ENCODE measurements around the gene TRDMT1. TPM values are rescaled to one million over a fixed set of nuclear protein-coding genes. Genes with fewer than 3 reads are reported as not detected.
A peak's percentile ranks its signal among the peaks of the same experiment; 100 is the strongest.

The TRDMT1 gene
- polyA plus RNA-seq, 1 donor from 2014 or later = 25.4 TPM

GRCh38 chr10:17200001-17200911 is 1.2 kb downstream of the TRDMT1 start:
- no peak overlapping the region for H2AFZ ChIP-seq (ENCODE audit: low read depth, low read length)
- TF ChIP-seq MXI1 (conservative IDR thresholded peaks at IDR 0.05; ENCODE audit: poor library complexity, severe bottlenecking) = no peak
- TF ChIP-seq REST (IDR thresholded peaks at IDR 0.05; ENCODE audit: borderline replicate concordance) = no peak
- no peak for TF ChIP-seq POLR2AphosphoS5 (IDR thresholded peaks at IDR 0.05)
- no peak for TF ChIP-seq EZH2 (IDR thresholded peaks at IDR 0.05; ENCODE audit: borderline replicate concordance, insufficient read depth, low read length, poor library complexity, severe bottlenecking)
- no peak for TF ChIP-seq EP300 (conservative IDR thresholded peaks at IDR 0.05; ENCODE audit: poor library complexity, severe bottlenecking)
- TF ChIP-seq SMC3 (conservative IDR thresholded peaks at IDR 0.05; ENCODE audit: poor library complexity) = no peak
- no peak for TF ChIP-seq RAD21 (conservative IDR thresholded peaks at IDR 0.05)
- TF ChIP-seq TAF1 (IDR thresholded peaks at IDR 0.05; ENCODE audit: low read depth) = no peak
- no peak for TF ChIP-seq CTCF (IDR thresholded peaks at IDR 0.05; ENCODE audit: poor library complexity, severe bottlenecking)

GRCh38 chr10:17199351-17199804 is 2.1 kb downstream of the TRDMT1 start:
- Histone ChIP-seq H4K20me1 (ENCODE audit: insufficient read depth) (no peaks in the 10 kb centered on the region), H3K36me3 (ENCODE audit: insufficient read depth, low read length) (no peaks in the 10 kb centered on the region), H2AFZ (ENCODE audit: low read depth, low read length) (peak overlapping the region; percentile 10), H3K9me3 (ENCODE audit: low read length) (no peaks in the 10 kb centered on the region), H3F3A (ENCODE audit: insufficient read depth, low read length, poor library complexity, severe bottlenecking) (peaks cover 4% of the 10 kb centered on the region), H3K4me2 (ENCODE audit: low read length) (peak overlapping the region; percentile 70), H3K27ac (ENCODE audit: low read length) (peak overlapping the region; percentile 32), H3K79me2 (replicated peaks; ENCODE audit: insufficient read depth, low read length) (peaks cover 37% of the 10 kb centered on the region), H3K9ac (ENCODE audit: low read length) (peak overlapping the region; percentile 45), H3K9me2 (ENCODE audit: insufficient read depth, low read length) (no peaks in the 10 kb centered on the region), H3K27me3 (ENCODE audit: insufficient read depth, low read depth, low read length) (no peaks in the 10 kb centered on the region), H3K4me3 (ENCODE audit: low read length) (peak overlapping the region; percentile 81)
- TF ChIP-seq MXI1 (conservative IDR thresholded peaks at IDR 0.05; ENCODE audit: poor library complexity, severe bottlenecking) = no peak
- TF ChIP-seq POLR2AphosphoS5 (IDR thresholded peaks at IDR 0.05) = no peak
- no peak for TF ChIP-seq EP300 (conservative IDR thresholded peaks at IDR 0.05; ENCODE audit: poor library complexity, severe bottlenecking)
- TF ChIP-seq CTCF (IDR thresholded peaks at IDR 0.05; ENCODE audit: poor library complexity, severe bottlenecking) = no peak
- no peak for TF ChIP-seq RAD21 (conservative IDR thresholded peaks at IDR 0.05)
- no peak for TF ChIP-seq SMC3 (conservative IDR thresholded peaks at IDR 0.05; ENCODE audit: poor library complexity)
- TF ChIP-seq EZH2 (IDR thresholded peaks at IDR 0.05; ENCODE audit: borderline replicate concordance, insufficient read depth, low read length, poor library complexity, severe bottlenecking) = no peak
- TF ChIP-seq REST (IDR thresholded peaks at IDR 0.05; ENCODE audit: borderline replicate concordance) = no peak
- no peak for TF ChIP-seq TAF1 (IDR thresholded peaks at IDR 0.05; ENCODE audit: low read depth)

More at GRCh38 chr10:17200001-17200911, 1.2 kb downstream of the TRDMT1 start:
- Histone ChIP-seq H3K9ac (ENCODE audit: low read length) (peak overlapping the region; percentile 92), H3K27ac (ENCODE audit: low read length) (peak overlapping the region; percentile 95), H3K27me3 (ENCODE audit: insufficient read depth, low read depth, low read length) (no peaks in the 10 kb centered on the region), H3K4me2 (ENCODE audit: low read length) (peak overlapping the region; percentile 70), H3K9me3 (ENCODE audit: low read length) (no peaks in the 10 kb centered on the region), H4K20me1 (ENCODE audit: insufficient read depth) (no peaks in the 10 kb centered on the region), H3K79me2 (replicated peaks; ENCODE audit: insufficient read depth, low read length) (peaks cover 29% of the 10 kb centered on the region), H3F3A (ENCODE audit: insufficient read depth, low read length, poor library complexity, severe bottlenecking) (peaks cover 4% of the 10 kb centered on the region), H3K9me2 (ENCODE audit: insufficient read depth, low read length) (no peaks in the 10 kb centered on the region), H3K36me3 (ENCODE audit: insufficient read depth, low read length) (no peaks in the 10 kb centered on the region), H3K4me3 (ENCODE audit: low read length) (peak overlapping the region; percentile 81)
